Stimulated activated CD8-positive, alpha-beta memory T cell treated with anti-CD3 and anti-CD28 coated beads, Interleukin-12 subunit alpha, Interleukin-12 subunit beta, amount 100 ng/mL, for 4 hours (primary cell): ENCODE measurements around the gene CALM1.
"Not testable (repeated sequence)": the region's sequence is repeated elsewhere in the genome, so short reads cannot be mapped to it uniquely, and the experiment has no call there.

Experiments used
- DNase-seq: peaks from one replicate; pipeline ENCODE4 v3.0.0-alpha.2; 2020; ENCODE audit warnings: low read depth

The CALM1 gene

DNA sequence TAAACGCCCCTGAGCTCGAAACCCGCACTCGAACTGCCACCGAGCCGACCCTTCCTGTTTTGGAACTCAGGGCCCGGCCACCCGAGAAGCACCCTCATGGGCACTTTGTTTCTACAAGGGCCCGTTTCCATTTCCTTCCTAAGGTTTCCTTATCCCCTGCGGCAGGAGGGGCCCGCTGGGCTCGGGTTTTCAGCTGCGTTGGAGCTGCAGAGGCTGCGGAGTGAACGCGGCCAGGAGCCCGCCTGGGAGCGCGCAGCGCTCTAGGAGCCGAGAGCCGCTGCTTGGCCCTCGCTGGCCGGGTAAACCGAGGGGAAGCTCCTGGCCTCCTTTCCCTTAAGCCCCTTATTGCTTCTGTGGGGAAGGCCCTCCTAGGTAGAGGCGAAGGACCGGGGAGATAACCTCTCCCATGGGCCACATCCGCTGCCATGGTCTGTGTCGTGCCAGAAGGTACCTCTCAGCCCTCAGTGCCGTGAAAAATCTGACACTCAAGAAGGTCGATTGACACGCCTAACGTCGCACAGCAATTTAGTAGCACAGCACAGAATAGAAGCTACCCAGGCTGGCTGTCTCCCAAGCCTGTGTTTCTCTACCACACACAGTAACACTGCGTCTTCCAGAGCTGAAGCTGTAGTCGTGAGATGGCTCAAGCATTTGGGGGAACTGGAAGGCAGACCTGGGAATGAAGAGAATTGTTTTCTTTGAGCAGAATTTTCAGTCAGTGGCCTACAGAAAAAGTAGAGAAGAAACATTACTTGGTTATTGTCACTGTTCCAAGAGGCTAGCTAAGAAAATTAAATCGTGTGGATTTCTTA lies 12.9 kb upstream of the CALM1 start:
- peak; percentile 29 for DNase-seq

DNA sequence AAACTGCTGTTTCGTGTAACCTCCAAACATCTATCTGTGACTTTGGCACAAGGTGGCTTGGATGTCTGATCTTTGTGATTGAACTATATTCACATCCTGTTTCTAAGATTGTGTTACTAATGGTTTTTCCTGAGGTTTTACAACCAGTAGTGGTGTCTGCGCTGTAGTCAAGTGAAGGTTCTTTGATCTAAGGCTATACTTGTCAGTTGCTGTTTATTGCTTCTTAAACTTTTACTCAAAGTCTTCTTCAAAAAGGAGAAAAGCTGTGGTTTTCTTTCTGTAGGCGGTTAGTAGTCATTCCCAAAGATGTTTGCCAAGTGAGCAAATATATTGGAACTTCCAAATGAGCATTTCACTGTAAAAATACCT lies 12.3 kb upstream of the CALM1 start:
- no peak for DNase-seq

GRCh38 chr14:90386321-90386720 lies 10.5 kb upstream of the CALM1 start:
- DNase-seq = no peak

- no peak for DNase-seq
These were observed 9.5 kb upstream of the CALM1 start for GRCh38 chr14:90387206-90387760.

- no peak for DNase-seq
These were observed 8.4 kb upstream of the CALM1 start for GRCh38 chr14:90388437-90388836.

- no peak for DNase-seq
These were observed 7.8 kb upstream of the CALM1 start for GRCh38 chr14:90388982-90389381.

GRCh38 chr14:90393966-90394365 lies 2.9 kb upstream of the CALM1 start:
- no peak for DNase-seq

DNA sequence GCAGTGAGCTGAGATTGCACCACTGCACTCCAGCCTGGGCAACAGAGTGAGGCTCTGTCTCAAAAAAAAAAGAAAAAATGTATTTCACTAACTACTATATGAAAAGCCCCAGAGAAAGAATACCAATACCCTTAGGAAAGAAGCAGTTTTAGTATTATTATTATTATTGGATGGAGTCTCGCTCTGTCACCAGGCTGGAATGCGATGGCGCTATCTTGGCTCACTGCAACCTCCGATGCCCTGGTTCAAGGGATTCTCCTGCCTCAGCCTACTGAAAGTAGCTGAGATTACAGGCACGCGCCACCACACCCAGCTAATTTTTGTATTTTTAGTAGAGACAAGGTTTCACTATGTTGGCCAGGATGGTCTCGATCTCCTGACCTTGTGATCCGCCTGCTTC lies 2.0 kb upstream of the CALM1 start:
- not testable (repeated sequence) for DNase-seq

- DNase-seq = peak; percentile 56
These were observed 841 bp downstream of the CALM1 start for GRCh38 chr14:90397425-90398314.

DNA sequence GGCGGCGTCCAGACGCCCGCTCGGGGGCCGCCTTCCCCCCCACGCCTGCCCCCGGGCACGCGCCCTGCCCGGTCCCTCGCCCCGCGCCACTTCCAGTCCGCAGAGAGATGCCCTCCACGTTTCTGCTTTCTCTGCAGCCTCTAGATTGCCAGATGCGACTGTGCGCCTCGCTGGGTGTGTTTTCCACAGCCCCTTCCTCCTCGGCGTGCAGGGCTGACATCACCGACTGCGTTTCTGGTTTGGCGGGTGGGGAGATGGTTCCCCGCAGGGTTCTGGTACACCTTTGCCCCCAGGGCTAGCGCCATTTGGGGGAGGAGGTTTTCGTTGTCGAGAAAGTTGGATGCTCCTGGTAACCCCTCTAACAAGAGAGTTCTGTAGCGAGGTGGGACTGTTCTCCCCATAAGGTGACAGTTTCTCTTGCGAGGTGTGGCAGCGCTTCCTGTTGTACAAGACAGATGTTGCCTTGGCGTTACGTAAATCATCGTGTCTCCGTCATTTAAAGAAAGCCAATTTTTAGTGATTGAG lies 1.5 kb downstream of the CALM1 start:
- peak; percentile 31 for DNase-seq

- no peak for DNase-seq
These were observed 2.2 kb downstream of the CALM1 start for GRCh38 chr14:90398841-90399540.

DNA sequence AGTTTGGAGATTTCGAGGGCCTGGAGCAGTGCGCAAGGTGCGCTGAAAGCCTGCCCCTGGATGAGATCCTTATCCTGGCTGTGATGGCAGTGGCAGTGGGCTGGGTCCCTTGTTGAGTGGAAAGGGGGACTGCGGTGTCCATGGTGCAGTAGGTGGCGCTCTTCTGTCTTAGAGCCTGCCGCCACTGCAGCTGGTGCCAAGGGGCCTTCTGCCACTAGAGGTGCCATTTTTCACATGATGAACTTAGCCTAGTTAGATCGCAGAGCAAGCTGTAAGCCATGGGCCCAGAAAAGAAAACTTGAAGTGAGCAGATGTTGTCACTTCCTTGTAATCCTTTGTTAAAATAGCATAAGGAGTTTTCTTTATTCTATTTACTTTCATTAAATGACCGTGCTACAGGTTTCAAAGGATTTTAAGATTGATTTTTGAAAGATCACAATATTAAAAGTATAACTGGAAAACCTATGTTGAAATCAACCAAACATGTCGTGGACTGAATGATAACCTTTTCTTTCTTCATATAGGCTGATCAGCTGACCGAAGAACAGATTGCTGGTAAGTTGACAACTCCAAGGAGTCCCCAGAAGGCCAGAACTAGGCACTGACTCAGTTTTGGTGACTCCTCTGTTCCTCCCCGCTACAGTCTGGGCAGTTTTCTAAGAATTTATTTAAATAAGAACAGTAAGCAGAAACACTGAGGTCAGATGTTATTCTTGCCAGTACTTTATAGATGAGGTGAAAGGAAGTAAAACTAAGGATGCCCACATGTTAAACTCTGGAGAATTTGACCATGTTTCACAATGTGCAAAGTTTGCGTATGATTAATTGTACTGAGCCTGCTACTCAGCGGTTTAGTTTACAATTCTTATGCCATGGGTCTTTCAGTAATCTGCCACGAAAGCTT lies 3.0 kb downstream of the CALM1 start:
- peak; percentile 67 for DNase-seq

GRCh38 chr14:90400904-90401561 lies 4.2 kb downstream of the CALM1 start:
- no peak for DNase-seq

- no peak for DNase-seq
These were observed 5.2 kb downstream of the CALM1 start for GRCh38 chr14:90402016-90402415.

GRCh38 chr14:90403065-90403464 lies 6.2 kb downstream of the CALM1 start:
- DNase-seq = no peak

DNA sequence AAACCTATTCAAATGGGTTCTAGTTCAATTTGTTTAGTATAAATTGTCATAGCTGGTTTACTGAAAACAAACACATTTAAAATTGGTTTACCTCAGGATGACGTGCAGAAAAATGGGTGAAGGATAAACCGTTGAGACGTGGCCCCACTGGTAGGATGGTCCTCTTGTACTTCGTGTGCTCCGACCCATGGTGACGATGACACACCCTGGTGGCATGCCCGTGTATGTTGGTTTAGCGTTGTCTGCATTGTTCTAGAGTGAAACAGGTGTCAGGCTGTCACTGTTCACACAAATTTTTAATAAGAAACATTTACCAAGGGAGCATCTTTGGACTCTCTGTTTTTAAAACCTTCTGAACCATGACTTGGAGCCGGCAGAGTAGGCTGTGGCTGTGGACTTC lies 8.3 kb downstream of the CALM1 start:
- DNase-seq = no peak

- DNase-seq = no peak
These were observed 8.9 kb downstream of the CALM1 start for GRCh38 chr14:90405755-90406154.

DNA sequence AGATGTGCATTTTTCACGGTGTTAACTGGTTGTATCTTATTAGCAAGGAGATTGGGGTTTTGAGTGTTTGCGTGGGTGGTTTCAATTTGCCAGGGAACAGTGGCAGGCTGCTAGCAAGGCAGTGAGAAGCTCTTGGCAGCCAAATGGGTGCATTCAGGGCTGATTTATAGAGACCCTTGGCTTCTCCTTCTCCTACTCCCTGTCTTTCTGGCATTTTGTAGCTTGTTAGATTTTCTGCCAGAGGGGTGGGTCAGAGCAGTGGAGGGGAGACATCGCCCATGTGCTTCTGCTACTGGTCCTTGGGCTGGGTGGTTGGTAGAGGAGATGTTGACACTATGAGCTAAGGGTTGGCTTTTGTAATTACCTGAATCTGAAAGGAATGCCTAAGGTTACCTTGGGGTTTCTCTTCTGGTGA lies 9.6 kb downstream of the CALM1 start:
- no peak for DNase-seq

DNA sequence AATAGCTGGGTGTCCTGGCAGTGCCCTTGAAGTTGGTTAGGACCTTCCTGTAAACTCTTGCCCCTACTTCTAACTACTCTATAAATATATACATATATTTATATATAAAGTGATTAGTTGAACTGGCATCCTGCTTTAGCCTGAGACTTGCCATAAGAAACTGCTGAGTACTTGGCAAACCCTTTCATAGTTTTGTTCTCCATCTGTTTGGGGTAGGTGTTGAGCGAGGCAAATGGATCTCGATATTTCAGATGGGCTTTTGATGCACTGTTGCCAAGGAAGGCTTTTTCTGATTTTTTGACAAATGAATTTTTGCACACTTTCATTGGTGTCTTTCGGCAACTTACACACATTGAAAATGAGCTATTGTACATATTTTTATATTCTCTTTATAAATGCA lies 10.4 kb downstream of the CALM1 start:
- no peak for DNase-seq

DNA sequence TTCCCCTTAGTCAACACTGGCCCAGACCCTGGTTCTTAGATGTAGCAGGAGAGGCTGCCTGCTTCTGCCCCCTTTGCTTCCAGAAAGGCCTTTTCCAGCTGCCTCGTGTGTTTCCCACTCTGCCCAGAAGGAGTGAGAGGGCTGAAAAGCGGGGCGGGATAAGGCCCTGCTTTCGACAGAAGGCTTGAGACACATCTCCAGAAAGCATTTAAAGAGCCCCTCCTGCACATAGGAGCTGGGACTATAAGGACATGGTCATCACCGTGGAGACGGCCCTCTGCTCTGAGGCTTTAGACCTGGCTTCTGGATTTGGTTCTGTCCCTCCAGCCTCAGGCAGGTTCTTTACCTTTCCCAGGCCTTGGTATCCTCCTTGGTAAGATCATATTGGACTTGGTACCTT lies 11.9 kb downstream of the CALM1 start:
- DNase-seq = no peak
